ENCODE measurements around the gene SLC20A1.
"Not testable (repeated sequence)": the region's sequence is repeated elsewhere in the genome, so short reads cannot be mapped to it uniquely, and the experiment has no call there.

The SLC20A1 gene

GRCh38 chr2:112646102-112646719 is 472 bp downstream of the SLC20A1 start:
- DNase-seq (ENCODE audit: low read depth in 3 of 3), result peak in 1 of 3 donors; percentile 43

DNA sequence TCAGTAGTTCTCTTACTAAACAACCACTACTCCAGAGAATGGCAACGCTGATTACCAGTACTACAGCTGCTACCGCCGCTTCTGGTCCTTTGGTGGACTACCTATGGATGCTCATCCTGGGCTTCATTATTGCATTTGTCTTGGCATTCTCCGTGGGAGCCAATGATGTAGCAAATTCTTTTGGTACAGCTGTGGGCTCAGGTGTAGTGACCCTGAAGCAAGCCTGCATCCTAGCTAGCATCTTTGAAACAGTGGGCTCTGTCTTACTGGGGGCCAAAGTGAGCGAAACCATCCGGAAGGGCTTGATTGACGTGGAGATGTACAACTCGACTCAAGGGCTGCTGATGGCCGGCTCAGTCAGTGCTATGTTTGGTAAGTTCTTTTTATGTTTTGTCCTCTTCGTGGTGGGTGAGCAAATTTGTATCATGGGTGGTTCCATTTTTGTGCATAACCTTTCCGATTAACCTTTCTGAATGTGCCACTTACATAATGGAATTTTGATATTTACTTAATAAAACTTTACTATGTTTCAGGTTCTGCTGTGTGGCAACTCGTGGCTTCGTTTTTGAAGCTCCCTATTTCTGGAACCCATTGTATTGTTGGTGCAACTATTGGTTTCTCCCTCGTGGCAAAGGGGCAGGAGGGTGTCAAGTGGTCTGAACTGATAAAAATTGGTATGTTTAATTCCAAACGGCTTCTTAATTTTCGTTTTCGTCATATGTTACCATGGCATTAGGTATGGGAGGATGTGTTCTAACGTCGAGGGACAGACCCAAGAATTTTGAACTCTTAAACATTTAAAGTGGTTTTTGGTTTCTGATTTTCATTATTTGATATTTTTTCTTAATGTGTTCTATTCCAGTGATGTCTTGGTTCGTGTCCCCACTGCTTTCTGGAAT is 1.3 kb downstream of the SLC20A1 start:
- DNase-seq (ENCODE audit: low read depth in 3 of 3), result no peak

DNA sequence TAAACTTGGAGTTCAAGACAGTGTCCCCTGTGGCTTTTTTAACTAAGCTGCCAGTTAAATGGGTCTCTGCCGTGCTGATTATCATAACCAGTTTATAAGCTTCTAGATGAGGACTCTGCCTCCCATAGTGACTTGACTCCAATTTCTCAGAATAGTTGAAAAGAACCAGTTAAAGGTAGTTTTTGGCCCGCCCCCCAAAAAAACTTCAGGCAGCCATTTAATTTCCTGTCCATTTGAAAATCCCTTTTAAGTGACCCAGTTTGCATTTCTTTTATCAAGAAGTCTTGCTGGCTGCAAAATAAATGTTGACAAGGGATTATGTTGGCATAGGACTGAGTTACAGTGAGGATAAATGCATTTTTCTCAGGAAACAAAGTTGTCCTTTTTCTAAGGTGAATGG is 2.3 kb downstream of the SLC20A1 start:
- DNase-seq (ENCODE audit: low read depth in 3 of 3), result no peak

DNA sequence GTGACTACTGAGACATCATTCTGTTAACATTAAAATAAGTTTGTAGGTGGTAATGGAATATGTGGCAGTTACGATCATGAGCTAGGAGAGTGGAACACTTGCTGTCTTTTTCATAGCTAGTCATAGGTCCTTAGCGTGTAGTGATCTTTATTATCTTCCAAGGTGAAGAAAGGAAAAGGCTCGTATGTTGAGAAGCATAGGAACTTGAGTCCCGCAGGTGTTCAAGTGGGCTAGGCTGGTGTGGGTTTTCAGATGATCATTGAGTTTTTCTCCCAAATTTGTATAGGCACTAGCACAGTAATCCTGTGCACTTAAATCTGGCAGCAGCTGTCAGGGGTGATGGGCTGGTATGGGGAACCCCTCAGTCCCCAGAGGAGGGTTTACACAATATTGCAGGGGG is 10.9 kb downstream of the SLC20A1 start:
- DNase-seq (ENCODE audit: low read depth in 3 of 3), result no peak

DNA sequence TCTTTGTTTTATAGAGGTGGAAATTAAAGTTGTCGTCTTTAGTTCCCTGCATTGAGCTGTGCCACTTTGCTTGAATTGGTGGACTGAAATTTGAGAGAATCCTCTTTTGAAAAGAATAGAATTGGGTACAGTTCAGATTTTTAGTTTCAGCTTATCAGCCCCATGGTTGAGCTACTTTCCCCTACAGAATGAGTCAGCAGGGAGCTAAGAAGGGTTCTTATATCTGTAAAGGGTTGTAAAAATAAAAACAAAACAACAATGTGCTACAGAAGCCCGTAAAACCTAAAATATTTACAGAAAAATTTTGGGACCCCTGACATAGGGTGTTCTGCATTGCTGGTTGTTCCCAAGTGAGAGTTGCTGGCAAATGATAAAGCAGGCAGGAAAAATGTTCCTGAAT is 12.6 kb downstream of the SLC20A1 start:
- DNase-seq (ENCODE audit: low read depth in 3 of 3), result no peak

DNA sequence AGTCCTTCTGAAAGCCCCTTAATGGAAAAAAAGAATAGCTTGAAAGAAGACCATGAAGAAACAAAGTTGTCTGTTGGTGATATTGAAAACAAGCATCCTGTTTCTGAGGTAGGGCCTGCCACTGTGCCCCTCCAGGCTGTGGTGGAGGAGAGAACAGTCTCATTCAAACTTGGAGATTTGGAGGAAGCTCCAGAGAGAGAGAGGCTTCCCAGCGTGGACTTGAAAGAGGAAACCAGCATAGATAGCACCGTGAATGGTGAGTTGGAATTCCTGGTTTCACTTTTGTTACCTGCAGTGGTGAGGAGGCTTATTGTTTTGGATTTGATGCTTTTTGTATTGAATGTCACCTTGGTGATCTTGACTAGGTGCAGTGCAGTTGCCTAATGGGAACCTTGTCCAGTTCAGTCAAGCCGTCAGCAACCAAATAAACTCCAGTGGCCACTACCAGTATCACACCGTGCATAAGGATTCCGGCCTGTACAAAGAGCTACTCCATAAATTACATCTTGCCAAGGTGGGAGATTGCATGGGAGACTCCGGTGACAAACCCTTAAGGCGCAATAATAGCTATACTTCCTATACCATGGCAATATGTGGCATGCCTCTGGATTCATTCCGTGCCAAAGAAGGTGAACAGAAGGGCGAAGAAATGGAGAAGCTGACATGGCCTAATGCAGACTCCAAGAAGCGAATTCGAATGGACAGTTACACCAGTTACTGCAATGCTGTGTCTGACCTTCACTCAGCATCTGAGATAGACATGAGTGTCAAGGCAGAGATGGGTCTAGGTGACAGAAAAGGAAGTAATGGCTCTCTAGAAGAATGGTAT is 13.3 kb downstream of the SLC20A1 start:
- DNase-seq (ENCODE audit: low read depth in 3 of 3), result no peak

DNA sequence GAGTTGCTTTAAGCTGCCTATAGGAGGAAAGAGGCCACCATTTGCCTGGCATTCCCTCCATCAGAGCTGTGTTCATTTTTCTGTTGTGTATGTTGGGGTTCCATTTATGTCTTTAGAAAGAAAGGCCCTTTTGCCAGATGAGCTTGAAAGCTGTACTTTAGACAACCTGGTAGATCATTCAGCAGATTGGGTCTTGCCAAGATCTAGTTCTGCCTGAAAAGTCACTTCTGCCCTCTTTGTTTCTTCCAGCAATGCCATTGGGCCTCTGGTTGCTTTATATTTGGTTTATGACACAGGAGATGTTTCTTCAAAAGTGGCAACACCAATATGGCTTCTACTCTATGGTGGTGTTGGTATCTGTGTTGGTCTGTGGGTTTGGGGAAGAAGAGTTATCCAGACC is 14.4 kb downstream of the SLC20A1 start:
- DNase-seq (ENCODE audit: low read depth in 3 of 3), result no peak

DNA sequence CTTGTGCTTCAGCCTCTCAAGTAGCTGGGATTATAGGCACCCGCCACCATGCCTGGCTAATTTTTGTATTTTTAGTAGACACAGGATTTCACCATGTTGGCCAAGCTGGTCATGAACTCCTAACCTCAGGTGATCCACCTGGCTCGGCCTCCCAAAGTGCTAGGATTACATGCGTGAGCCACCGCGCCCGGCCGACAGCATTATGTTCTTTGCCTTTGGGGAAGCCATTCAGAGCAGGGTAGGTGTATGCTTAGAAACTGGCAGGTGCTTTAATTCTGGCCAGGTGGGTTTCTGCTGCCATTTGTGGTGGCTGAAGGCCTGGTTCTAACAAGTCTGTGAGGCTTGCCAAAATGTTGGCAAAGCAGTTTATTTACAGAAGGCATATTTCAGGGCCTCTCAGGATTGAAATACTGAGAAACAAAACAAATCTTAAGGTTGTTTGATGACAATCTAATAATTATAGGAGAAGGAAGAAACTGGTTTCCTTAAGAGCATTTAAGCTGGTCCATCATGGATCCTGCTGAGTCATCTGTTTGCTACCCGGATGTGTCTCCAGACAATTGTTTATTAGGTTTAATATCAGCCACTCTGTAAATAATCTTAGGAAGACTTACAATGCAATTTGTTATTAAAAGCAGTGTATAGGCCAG is 16.0 kb downstream of the SLC20A1 start:
- no peak for DNase-seq (ENCODE audit: low read depth in 3 of 3)

DNA sequence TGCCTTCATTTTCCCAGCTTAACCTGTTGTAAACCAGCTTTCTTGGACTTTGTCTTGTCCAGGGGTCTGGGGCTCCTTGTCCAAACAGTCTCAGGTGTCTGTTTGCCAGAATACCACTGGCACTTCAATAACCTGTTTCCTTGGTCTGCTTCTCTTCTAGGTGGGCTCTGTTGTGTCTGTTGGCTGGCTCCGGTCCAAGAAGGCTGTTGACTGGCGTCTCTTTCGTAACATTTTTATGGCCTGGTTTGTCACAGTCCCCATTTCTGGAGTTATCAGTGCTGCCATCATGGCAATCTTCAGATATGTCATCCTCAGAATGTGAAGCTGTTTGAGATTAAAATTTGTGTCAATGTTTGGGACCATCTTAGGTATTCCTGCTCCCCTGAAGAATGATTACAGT is 17.0 kb downstream of the SLC20A1 start:
- DNase-seq (ENCODE audit: low read depth in 3 of 3), result no peak

GRCh38 chr2:112664689-112665088 is 18.9 kb downstream of the SLC20A1 start:
- no peak for DNase-seq (ENCODE audit: low read depth in 3 of 3)

DNA sequence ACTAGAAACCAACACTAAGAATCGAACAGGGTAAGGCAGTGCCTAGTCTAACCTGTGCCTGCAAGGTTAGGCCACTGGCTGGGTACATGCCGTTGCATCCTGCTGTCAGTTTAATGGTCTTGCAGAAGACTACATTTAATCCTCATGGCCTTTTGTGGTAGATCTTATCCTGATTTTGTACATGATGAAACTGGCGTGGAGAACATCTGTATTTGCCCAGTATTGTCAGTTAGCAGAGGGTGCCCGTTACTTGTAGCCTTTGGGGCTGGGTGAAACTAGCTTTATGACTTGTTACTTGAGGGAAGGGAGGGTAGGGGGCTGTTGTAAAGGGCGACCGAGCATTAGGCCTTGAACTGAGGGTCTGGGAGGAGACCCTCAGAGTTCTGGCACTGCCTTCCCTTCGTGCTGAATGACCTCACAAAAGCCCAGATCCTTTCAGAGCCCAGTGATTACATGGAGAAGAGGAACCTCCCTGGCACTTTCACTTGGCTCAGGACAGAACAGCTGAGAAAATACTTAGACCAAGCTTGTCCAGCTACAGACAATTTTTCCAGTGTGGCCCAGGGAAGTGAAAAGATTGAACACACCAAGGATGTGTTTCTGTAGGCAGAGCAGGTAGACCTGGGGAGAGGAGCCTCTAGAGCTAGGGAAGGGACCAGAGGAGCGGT is 19.5 kb downstream of the SLC20A1 start:
- no peak for DNase-seq (ENCODE audit: low read depth in 3 of 3)

DNA sequence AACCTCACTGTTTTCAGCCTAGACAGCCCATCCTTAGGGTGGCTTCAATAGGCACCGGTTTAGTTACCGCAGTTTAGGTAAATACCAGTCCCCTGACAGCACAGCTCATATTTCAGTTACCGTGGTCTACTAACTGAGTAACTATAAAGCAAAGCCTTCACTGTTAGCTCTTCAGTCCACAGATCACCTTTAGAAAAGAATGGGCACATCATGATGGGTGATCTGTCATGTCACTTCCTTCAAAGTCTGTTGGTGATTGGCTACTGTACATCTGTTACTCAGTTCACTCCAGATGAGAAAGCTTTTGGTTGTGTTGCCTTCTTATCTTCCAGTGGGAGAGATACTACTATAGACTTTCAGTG is 21.0 kb downstream of the SLC20A1 start:
- no peak for DNase-seq (ENCODE audit: low read depth in 3 of 3)

- DNase-seq (ENCODE audit: low read depth in 3 of 3), result not testable (repeated sequence)
Observed at GRCh38 chr2:112667540-112667939, 21.8 kb downstream of the SLC20A1 start.

DNA sequence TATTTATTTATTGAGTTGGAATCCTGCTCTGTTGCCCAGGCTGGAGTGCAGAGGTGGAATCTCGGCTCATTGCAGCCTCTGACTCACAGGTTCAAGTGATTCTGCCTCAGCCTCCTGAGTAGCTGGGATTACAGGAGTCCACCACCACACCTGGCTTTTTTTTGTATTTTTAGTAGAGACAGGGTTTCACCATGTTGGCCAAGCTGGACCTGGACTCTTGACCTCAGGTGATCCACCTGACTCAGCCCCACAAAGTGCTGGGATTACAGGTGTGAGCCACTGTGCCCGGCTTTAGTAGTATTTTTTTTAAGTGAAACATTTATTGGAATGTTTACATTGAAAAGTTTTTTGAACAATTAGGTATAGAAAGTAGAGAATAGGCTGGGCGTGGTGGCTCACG is 23.9 kb downstream of the SLC20A1 start:
- DNase-seq (ENCODE audit: low read depth in 3 of 3), result no peak

DNA sequence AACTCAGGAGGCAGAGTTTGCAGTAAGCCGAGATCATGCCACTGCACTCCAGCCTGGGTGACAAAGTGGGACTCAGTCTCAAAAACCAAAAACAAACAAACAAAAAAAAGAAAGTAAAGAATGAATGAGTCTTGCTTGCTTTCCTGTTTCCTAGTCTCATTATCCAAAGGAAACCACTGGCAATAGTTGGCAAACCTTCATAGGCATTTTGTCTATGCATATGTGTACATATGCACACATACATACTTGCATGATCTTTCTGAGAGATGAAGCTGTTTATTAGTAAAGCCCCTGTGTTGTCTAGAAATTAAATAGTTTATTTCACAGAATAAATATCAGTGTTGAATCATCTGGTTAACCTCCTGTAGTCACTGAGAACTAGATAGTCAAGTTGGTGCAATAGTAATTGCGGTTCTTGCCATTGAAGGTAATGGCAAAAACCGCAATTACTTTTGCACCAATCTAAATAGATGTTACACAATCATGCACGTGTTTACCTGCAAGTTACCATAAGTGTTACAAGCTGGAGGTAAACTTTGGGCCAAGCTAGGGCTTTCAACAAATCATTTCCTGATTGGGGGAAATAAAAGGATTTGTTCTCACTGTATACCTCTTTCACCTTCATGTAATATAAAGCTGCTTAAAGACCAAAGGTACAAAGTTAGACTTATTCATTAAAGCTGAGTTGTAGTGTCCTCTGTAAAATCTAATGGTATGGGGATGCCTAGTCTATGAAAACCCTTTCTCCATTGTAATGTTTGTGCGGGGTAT is 24.7 kb downstream of the SLC20A1 start:
- no peak for DNase-seq (ENCODE audit: low read depth in 3 of 3)

GRCh38 chr2:112671801-112672200 is 26.1 kb downstream of the SLC20A1 start:
- no peak for DNase-seq (ENCODE audit: low read depth in 3 of 3)

DNA sequence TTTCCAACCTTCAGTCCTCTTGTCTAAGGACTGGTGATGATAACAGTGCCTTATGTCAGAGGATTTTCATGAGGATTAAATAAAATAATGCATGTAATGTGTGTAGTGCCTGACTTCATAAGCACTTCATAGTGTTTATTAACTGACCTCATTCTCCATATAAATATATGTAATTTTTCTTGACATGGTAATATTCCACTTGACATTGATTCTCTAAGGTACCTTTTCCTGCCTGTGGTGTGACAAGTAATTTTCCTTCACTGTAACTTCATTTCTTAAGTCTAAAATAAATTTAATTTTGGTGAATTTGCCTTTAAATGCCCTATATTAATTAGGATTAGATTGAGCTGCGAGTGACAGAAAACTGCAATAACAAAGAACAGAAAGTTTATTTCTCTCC is 27.3 kb downstream of the SLC20A1 start:
- DNase-seq (ENCODE audit: low read depth in 3 of 3), result no peak

GRCh38 chr2:112674229-112674628 is 28.5 kb downstream of the SLC20A1 start:
- DNase-seq (ENCODE audit: low read depth in 3 of 3), result no peak

- DNase-seq (ENCODE audit: low read depth in 3 of 3), result no peak
Observed at GRCh38 chr2:112679484-112679883, 33.7 kb downstream of the SLC20A1 start.

DNA sequence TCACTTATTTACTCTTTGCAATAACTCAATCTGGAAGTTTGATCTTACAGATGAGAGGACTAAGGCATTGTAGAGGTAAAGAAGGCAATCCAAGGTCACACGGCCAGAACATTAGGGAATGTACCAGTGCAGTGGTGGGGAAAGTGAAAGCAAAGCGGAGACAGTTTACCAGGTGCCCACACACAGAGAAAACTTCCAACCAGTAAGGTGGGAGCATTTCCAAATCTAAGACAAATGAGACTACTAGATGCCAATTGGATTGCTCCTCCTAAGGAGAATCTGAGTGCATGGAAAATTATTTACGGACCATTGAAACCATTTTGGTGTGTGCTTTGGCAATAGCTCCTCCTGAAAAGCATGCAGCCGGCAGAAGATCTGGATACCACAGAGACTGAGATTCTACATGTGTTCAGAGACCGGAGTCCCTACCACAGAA is 34.9 kb downstream of the SLC20A1 start:
- DNase-seq (ENCODE audit: low read depth in 3 of 3), result no peak

DNA sequence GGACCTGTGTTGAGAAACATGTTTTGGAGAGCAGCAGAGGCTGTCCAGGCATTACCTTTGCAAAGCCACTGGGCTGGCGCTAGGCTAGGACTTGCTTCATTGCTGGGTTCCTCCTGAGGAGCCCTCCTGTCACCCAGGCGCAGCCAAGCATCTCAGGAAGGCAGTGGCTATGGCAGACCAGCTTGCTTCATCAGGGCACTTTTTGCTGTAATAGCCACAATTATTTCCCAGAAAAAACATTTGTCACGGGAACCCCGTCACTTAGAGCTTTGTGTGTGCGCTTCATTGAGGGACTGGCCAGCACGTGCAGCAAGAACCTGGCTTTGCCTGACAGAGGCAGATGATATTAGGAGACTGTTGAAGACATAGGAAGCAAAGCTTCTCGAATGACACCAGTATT is 36.4 kb downstream of the SLC20A1 start:
- no peak for DNase-seq (ENCODE audit: low read depth in 3 of 3)
